ENCODE measurements around the gene APOE. TPM values are rescaled to one million over a fixed set of nuclear protein-coding genes. Genes with fewer than 3 reads are reported as not detected.

APOE gene
- total and polyA plus RNA-seq, 9 of the 15 experiments (the other 6 are each of a cell fraction or from before 2014, with no cell fraction given): 0.14 to 180 (median 58.1) TPM; not detected in 1

- TF ChIP-seq NONO (IDR thresholded peaks at IDR 0.05; ENCODE audit: low read depth in 2 of 2, low read length in 1 of 2): peak in 1 of 2 experiments; percentile 64; a peak in 1 of 4 replicates
- TF ChIP-seq ATF7 (IDR thresholded peaks at IDR 0.05): peak; percentile 94
- TF ChIP-seq POLR2AphosphoS5 (IDR thresholded peaks at IDR 0.05; ENCODE audit: control insufficient read depth, insufficient read depth, low read depth, low read length): 0 out of 2 replicates have a peak, but pooled peaks have one; percentile 20
- no peak for TF ChIP-seq ZNF165 (CRISPR knock-in tag; IDR thresholded peaks at IDR 0.05; ENCODE audit: borderline replicate concordance)
- TF ChIP-seq ZBTB33 (CRISPR knock-in tag; IDR thresholded peaks at IDR 0.05): 0 out of 2 replicates have a peak, but pooled peaks have one; percentile 36
- TF ChIP-seq PREB (CRISPR knock-in tag; IDR thresholded peaks at IDR 0.05): no peak
- no peak for TF ChIP-seq XRCC5 (IDR thresholded peaks at IDR 0.05; ENCODE audit: low read depth, low read length)
- peak; percentile 56; the same call in 1 of the 2 replicates for TF ChIP-seq TCF7L2 (IDR thresholded peaks at IDR 0.05; ENCODE audit: low read depth, low read length)
- TF ChIP-seq GATAD2B (IDR thresholded peaks at IDR 0.05; ENCODE audit: borderline replicate concordance): no peak
- peak; percentile 68 to 70; a peak in 2 of 4 replicates for TF ChIP-seq KDM1A (IDR thresholded peaks at IDR 0.05)
- 0 out of 2 replicates have a peak, but pooled peaks have one; percentile 1 for TF ChIP-seq PHF8 (IDR thresholded peaks at IDR 0.05; ENCODE audit: borderline replicate concordance, low read length)
- no peak for TF ChIP-seq SETDB1 (IDR thresholded peaks at IDR 0.05; ENCODE audit: low read length)
- TF ChIP-seq ARID1B (IDR thresholded peaks at IDR 0.05): peak; percentile 61
- no peak for TF ChIP-seq KDM2B (CRISPR knock-in tag; IDR thresholded peaks at IDR 0.05)
- no peak for TF ChIP-seq ZC3H4 (CRISPR knock-in tag; IDR thresholded peaks at IDR 0.05; ENCODE audit: borderline replicate concordance)
- TF ChIP-seq, protein P1, sequence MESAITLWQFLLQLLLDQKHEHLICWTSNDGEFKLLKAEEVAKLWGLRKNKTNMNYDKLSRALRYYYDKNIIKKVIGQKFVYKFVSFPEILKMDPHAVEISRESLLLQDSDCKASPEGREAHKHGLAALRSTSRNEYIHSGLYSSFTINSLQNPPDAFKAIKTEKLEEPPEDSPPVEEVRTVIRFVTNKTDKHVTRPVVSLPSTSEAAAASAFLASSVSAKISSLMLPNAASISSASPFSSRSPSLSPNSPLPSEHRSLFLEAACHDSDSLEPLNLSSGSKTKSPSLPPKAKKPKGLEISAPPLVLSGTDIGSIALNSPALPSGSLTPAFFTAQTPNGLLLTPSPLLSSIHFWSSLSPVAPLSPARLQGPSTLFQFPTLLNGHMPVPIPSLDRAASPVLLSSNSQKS (CRISPR knock-in tag; IDR thresholded peaks at IDR 0.05): no peak
- peak; percentile 89 for TF ChIP-seq ZNF121 (CRISPR knock-in tag; conservative IDR thresholded peaks at IDR 0.05)
- 0 out of 2 replicates have a peak, but pooled peaks have one; percentile 15 for TF ChIP-seq NCOR1 (IDR thresholded peaks at IDR 0.05)
- peak; percentile 15; the same call in 1 of the 2 replicates for TF ChIP-seq EP300 (IDR thresholded peaks at IDR 0.05; ENCODE audit: low read length)
- TF ChIP-seq TCF3 (CRISPR knock-in tag; IDR thresholded peaks at IDR 0.05): 0 out of 2 replicates have a peak, but pooled peaks have one; percentile 19
- TF ChIP-seq ZNF740 (CRISPR knock-in tag; IDR thresholded peaks at IDR 0.05): peak; percentile 87
- peak in 1 of 2 experiments; percentile 76; a peak in 2 of 4 replicates for TF ChIP-seq ZNF740 (tag; IDR thresholded peaks at IDR 0.05)
- TF ChIP-seq ZNF830 (CRISPR knock-in tag; IDR thresholded peaks at IDR 0.05): no peak
- TF ChIP-seq TSC22D4 (tag; IDR thresholded peaks at IDR 0.05): no peak
Observed at GRCh38 chr19:44909775-44910174, 4.2 kb downstream of the APOE start (continued).
